OCI-LY3 (cell line): Measurements from ENCODE around the gene FBXL19.

Experiments
- EZH2phosphoT487 ChIP-seq: fragments of 200-600 bp; shearing (Covaris generic); IDR thresholded peaks from 2 replicates; pipeline ENCODE4 v1.6.1; 2018; ENCODE audit warnings: antibody characterized with exemption, mixed run types, low read depth
- TF ChIP-seq, protein P1 (sequence below): fragments of 200-600, 300-600 bp; sonication (generic); IDR thresholded peaks from 2 replicates; pipeline ENCODE4 v1.5.1; 2014; ENCODE audit warnings: antibody characterized with exemption, low read length, low read depth

DNA sequence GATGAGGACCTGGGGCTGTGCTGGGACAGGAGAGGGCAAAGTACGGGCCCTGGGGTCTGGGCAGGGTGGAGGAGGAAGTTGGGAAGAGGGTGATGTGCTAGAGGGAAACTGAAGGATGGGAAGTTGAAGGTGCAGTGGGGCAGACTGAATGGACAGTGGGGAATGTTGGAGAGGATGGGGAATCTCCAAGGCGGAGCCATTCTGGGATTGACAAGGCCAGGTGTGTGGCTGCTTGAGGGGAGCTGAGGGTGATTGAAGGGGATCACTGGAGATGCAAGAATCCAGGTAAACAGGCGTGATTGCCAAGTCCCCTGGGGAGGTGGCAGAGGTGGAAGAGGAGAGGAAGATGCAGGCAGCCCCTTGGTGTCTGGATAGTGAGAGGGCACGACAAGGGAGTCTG lies 53.1 kb downstream of the FBXL19 start:
- TF ChIP-seq, protein P1, sequence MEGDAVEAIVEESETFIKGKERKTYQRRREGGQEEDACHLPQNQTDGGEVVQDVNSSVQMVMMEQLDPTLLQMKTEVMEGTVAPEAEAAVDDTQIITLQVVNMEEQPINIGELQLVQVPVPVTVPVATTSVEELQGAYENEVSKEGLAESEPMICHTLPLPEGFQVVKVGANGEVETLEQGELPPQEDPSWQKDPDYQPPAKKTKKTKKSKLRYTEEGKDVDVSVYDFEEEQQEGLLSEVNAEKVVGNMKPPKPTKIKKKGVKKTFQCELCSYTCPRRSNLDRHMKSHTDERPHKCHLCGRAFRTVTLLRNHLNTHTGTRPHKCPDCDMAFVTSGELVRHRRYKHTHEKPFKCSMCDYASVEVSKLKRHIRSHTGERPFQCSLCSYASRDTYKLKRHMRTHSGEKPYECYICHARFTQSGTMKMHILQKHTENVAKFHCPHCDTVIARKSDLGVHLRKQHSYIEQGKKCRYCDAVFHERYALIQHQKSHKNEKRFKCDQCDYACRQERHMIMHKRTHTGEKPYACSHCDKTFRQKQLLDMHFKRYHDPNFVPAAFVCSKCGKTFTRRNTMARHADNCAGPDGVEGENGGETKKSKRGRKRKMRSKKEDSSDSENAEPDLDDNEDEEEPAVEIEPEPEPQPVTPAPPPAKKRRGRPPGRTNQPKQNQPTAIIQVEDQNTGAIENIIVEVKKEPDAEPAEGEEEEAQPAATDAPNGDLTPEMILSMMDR = no peak
- no peak for TF ChIP-seq EZH2phosphoT487
